T-helper 1 cell treated with Interleukin-12 subunit alpha and Interleukin-12 subunit beta and Interleukin-4 antibody, amounts not matched to agents 30 ng/mL and 1 ng/mL, for 36 hours (primary cell): ENCODE measurements around the gene CT55. TPM values are rescaled to one million over a fixed set of nuclear protein-coding genes. Genes with fewer than 3 reads are reported as not detected.

ENCODE experiments used
- total RNA-seq: library from RNA; stranded (reverse); gene quantifications from 2 replicates; pipeline ENCODE4 v1.2.3, GENCODE V29; 2022

CT55 gene
- total RNA-seq, 1 donor from 2014 or later, result not detected

Other genes starting within 250 kb of the CT55 start
- gene SMIM10, start 180.4 kb downstream of the CT55 start, total RNA-seq, result 0.49 and 0.54 TPM in 2 replicates
- 0.76 and 0.83 TPM in 2 replicates for gene RTL8B, start 148.9 kb downstream of the CT55 start, total RNA-seq
- 21.1 and 21.6 TPM in 2 replicates for gene RTL8C, start 139.0 kb downstream of the CT55 start, total RNA-seq
- gene RTL8A, start 119.3 kb downstream of the CT55 start, total RNA-seq, result 12.0 and 15.8 TPM in 2 replicates
- 0.07 TPM in 1 of 2 replicates, not detected in the other for gene SMIM10L2B, start 72.7 kb downstream of the CT55 start, total RNA-seq
- not detected in 2 replicates for gene ETDB, start 50.9 kb downstream of the CT55 start, total RNA-seq
- gene ETDA, start 80.7 kb upstream of the CT55 start, total RNA-seq, result not detected in 2 replicates
- gene ETDC, start 138.1 kb upstream of the CT55 start, total RNA-seq, result not detected in 2 replicates
- 15.0 and 16.0 TPM in 2 replicates for gene ZNF75D, start 172.7 kb upstream of the CT55 start, total RNA-seq
- 4.0 and 4.5 TPM in 2 replicates for gene ZNF449, start 173.4 kb upstream of the CT55 start, total RNA-seq